ENCODE measurements around the gene COG4. TPM values are rescaled to one million over a fixed set of nuclear protein-coding genes. Genes with fewer than 3 reads are reported as not detected.
A peak's percentile ranks its signal among the peaks of the same experiment; 100 is the strongest.

The COG4 gene
- polyA plus RNA-seq, 1 experiment = 71.7 TPM

DNA sequence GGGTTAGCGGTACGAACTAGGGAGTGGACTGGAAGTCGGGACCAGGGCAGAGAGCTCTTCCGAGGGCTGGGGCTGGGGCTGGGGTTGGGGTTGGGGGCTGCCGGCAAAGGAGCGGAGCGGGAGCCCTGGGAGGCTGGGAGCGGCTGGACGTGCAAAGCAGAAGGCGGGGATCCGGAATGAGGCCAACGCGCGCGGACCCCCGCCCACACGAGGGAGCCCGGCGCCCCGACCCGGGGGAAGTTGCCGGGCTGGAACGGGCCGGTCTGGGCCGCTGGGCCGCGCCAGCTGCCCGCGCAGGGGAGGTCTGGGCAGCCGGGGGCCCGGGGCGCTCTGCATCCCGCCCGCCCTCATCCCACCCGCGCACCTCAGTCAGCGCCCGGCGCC, 84.8 kb downstream of the COG4 start:
- Histone ChIP-seq H3K27me3 (ENCODE audit: control insufficient read depth, insufficient read depth, low read length) (no peaks in the 10 kb centered on the region), H3K4me3 (ENCODE audit: low read depth, low read length) (peak overlapping the region; percentile 67), H3K36me3 (ENCODE audit: control insufficient read depth, insufficient read depth, low read length) (peaks cover 2% of the 10 kb centered on the region; the same call in 1 of the 2 replicates)
- TF ChIP-seq, protein P1, sequence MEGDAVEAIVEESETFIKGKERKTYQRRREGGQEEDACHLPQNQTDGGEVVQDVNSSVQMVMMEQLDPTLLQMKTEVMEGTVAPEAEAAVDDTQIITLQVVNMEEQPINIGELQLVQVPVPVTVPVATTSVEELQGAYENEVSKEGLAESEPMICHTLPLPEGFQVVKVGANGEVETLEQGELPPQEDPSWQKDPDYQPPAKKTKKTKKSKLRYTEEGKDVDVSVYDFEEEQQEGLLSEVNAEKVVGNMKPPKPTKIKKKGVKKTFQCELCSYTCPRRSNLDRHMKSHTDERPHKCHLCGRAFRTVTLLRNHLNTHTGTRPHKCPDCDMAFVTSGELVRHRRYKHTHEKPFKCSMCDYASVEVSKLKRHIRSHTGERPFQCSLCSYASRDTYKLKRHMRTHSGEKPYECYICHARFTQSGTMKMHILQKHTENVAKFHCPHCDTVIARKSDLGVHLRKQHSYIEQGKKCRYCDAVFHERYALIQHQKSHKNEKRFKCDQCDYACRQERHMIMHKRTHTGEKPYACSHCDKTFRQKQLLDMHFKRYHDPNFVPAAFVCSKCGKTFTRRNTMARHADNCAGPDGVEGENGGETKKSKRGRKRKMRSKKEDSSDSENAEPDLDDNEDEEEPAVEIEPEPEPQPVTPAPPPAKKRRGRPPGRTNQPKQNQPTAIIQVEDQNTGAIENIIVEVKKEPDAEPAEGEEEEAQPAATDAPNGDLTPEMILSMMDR (IDR thresholded peaks at IDR 0.05; ENCODE audit: insufficient read depth, low read depth, low read length) = no peak
- CTCF ChIA-PET = interaction anchor here (1.0 to 2.5 kb wide), 3 partner anchors 42 to 216 kb away, joined by 3 to 9 read pairs (median 5); no protein-coding TSS in a partner anchor
- POLR2A ChIA-PET = no interaction called here
- DNase-seq (ENCODE audit: low read depth) = no peak

DNA sequence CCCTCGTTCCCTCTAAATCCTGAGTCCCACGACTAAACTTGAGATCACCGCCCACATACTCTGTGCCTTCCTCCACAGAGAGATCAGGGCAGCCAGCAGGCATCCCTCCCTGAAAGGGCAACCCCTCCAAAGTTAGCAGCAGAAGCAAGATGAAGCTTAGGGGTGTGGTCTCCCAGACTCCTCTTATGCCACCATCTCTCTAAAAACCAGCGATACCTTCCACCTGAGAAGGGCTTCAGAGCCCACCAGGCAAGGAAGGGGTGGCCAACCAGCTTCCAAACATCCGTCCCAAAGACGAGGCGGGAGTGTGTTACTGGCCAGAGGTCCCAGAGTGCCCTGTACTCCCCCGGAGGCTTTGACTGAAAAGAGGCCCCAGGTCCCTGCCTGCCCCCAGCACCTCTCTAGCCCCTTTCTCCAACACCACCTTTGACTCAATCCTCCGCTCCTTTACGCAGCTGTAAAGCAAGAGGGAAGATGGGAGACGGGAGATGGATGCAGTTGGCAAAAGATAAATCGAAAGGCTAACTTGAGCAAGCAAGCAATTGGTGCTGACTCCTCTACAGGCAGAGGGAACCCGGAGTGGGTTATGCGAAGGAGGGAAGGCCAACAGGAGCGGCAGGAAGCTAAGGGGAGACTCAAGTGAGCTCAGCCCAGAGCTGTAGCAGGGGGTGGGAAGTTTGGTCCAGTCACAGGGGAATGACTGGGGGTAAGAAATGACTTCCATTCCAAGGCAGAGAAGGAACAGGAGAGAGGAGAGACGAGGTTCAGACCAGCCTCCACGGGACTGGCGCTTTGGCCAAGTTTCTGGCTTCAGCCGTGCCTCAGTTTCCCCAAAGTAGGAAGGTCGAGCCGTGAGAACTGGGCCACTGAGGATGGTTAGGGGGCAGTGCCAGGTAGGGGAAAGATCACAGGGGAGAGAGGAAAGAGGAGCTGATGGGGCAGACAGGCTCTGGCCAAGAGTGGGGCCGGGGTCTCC, 85.5 kb downstream of the COG4 start:
- no peak for DNase-seq (ENCODE audit: low read depth)
- no peaks in the 10 kb centered on the region for H3K27me3 ChIP-seq (ENCODE audit: control insufficient read depth, insufficient read depth, low read length)
- H3K4me3 ChIP-seq (ENCODE audit: low read depth, low read length) = peak overlapping the region; percentile 67
- H3K36me3 ChIP-seq (ENCODE audit: control insufficient read depth, insufficient read depth, low read length) = peaks cover 2% of the 10 kb centered on the region; the same call in 1 of the 2 replicates
- ChIA-PET CTCF (interaction anchor here (1.0 to 2.5 kb wide), 3 partner anchors 42 to 216 kb away, joined by 3 to 9 read pairs (median 5); no protein-coding TSS in a partner anchor), POLR2A (no interaction called here)
- TF ChIP-seq, protein P1 (IDR thresholded peaks at IDR 0.05; ENCODE audit: insufficient read depth, low read depth, low read length) = no peak

DNA sequence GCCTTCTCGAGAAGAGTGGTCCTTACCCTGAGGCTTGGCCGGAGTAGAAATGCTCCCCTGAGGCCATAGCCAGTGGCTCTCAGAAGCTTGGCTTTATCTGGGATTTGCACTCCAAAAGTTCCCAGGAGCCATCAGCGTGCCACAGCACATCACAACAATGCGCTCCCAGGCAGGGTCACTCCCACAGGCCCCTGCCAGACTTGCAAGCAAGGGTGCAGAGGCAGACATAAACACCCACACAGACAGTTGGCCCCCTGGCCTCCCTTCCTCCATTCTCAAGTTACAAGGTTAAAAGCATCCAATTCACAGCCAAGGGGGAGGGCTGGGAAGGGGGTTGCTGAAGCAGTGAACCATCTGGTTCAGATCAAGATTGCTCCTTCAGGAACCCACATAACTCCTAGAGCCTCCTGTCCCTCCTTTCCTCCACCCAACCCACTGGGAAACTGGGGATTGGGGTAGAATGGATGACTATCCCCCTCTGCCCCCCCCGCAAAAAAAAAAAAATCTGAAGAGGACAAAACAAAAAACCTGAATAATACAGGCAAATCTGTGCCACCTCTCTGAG, 86.3 kb downstream of the COG4 start:
- Histone ChIP-seq H3K36me3 (ENCODE audit: control insufficient read depth, insufficient read depth, low read length) (peaks cover 2% of the 10 kb centered on the region; the same call in 1 of the 2 replicates), H3K4me3 (ENCODE audit: low read depth, low read length) (peak overlapping the region; percentile 67), H3K27me3 (ENCODE audit: control insufficient read depth, insufficient read depth, low read length) (no peaks in the 10 kb centered on the region)
- peak; percentile 82 for DNase-seq (ENCODE audit: low read depth)
- TF ChIP-seq, protein P1 (IDR thresholded peaks at IDR 0.05; ENCODE audit: insufficient read depth, low read depth, low read length) = no peak
- CTCF ChIA-PET = interaction anchor here (0.6 to 2.5 kb wide), 2 partner anchors 44 to 56 kb away, joined by 4 to 9 read pairs; no protein-coding TSS in a partner anchor
- POLR2A ChIA-PET = no interaction called here

DNA sequence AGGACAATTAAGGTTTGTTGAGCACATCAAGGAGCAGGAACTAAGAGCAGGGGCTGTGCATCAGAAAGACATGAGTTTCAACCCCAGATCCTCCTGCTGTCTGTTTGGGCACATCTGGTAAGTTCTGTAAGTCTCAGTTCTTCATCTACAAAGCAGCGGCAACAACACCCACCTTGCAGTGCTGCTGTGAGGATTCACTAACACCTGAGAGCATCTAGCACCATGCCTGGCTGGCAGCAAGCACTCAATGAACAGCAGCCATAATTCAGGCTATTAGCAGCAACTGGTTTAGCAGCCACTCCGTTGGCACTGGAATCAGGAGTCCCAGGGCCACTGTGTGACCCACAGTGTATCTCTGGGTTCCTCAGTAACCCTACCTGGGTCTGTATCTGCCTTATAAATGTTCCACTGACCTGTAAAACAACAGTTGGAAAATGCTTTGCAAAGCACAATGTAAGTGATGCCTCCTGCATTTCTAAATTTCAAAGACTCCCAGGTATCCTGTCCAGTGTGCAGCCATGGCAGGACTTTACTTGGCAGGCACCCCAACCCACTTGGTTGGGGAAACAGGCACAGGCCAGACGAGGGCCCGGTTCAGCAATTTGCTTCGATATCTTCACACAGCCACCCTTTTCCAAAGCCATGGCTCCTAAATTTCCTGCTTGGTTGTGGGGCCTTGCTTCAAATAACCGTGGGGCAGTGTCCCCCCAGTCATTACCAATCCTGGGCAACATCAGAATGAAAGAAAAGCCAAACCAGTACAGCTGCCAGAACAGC, 88.7 kb downstream of the COG4 start:
- TF ChIP-seq, protein P1 (IDR thresholded peaks at IDR 0.05; ENCODE audit: insufficient read depth, low read depth, low read length) = no peak
- H3K4me3 ChIP-seq (ENCODE audit: low read depth, low read length) = no peak overlapping the region
- DNase-seq (ENCODE audit: low read depth) = no peak
- ChIA-PET CTCF (interaction anchor here (1.1 kb wide), 1 partner anchor 12 kb away, joined by 3 read pairs; no protein-coding TSS in a partner anchor), POLR2A (interaction anchor here (0.6 kb wide), 1 partner anchor 84 kb away, joined by 3 read pairs; no protein-coding TSS in a partner anchor)
- peaks cover 2% of the 10 kb centered on the region; the same call in 1 of the 2 replicates for H3K36me3 ChIP-seq (ENCODE audit: control insufficient read depth, insufficient read depth, low read length)
- no peaks in the 10 kb centered on the region for H3K27me3 ChIP-seq (ENCODE audit: control insufficient read depth, insufficient read depth, low read length)
